ENCODE measurements around the gene HS1BP3. TPM values are rescaled to one million over a fixed set of nuclear protein-coding genes. Genes with fewer than 3 reads are reported as not detected.

Gene HS1BP3
- total and polyA plus RNA-seq, 2 of the 4 experiments (the other 2 are of a cell fraction) = 9.0 to 14.8 TPM

- ChIA-PET POLR2A (ENCODE audit: unreplicated experiment) (no interaction called here), CTCF (interaction anchor here (1.2 kb wide), 1 partner anchor 306 kb away, joined by 4 read pairs; no protein-coding TSS in a partner anchor)
- no peak overlapping the region for H2BK15ac ChIP-seq (ENCODE audit: low read depth, low read length)
- dilution Hi-C loops (cut with HindIII; ENCODE audit: low sequenced_read_pairs, unreplicated experiment) = no loop called here
- H3K56ac ChIP-seq (ENCODE audit: extremely low read depth, insufficient read depth, low read length) = no peak overlapping the region
- H3K27me3 ChIP-seq (ENCODE audit: control insufficient read depth, insufficient read depth, low read length) = peaks cover 53% of the 10 kb centered on the region
- H3K18ac ChIP-seq (ENCODE audit: low read depth, low read length) = no peak overlapping the region
- no peak overlapping the region for H3K23ac ChIP-seq (ENCODE audit: low read depth, low read length)
- DNase-seq (no peak), ATAC-seq (ENCODE audit: low read depth) (no peak)
- H4K8ac ChIP-seq (ENCODE audit: low read depth in 2 of 2, low read length in 2 of 2) = no peak overlapping the region
- no CpG with 5 or more reads among the region's 4 CpGs for WGBS, 2 experiments (ENCODE audit: extremely low coverage in 2 of 2, insufficient read length in 1 of 2)
- H3K4me3 ChIP-seq (ENCODE audit: insufficient read depth, low read depth, low read length) = no peak overlapping the region
- in situ Hi-C loops (cut with MboI; ENCODE audit: low sequenced_read_pairs) = loop anchor here (25.0 kb wide), 1 partner anchor 1105 kb away; no protein-coding TSS in a partner anchor
- H3K9ac ChIP-seq (ENCODE audit: low read depth, low read length) = no peak overlapping the region
- no peaks in the 10 kb centered on the region for H4K20me1 ChIP-seq (ENCODE audit: insufficient read depth, low read length)
- no TSS peak for BruUV-seq (replicated peaks)
- no peak overlapping the region for H3K4me2 ChIP-seq (ENCODE audit: low read depth, low read length)
- H3K79me1 ChIP-seq (ENCODE audit: low read depth in 1 of 2, low read length in 2 of 2) = no peaks in the 10 kb centered on the region
- TF ChIP-seq FOS (IDR thresholded peaks at IDR 0.05; ENCODE audit: low read depth, low read length) = no peak
- TF ChIP-seq CHD1 (IDR thresholded peaks at IDR 0.05; ENCODE audit: low read depth, low read length) = no peak
- TF ChIP-seq MAZ (IDR thresholded peaks at IDR 0.05; ENCODE audit: borderline replicate concordance, low read depth, low read length) = no peak
- no peak for TF ChIP-seq RCOR1 (IDR thresholded peaks at IDR 0.05; ENCODE audit: insufficient replicate concordance, low read length)
- TF ChIP-seq CEBPB (IDR thresholded peaks at IDR 0.05; ENCODE audit: low read depth, low read length) = no peak
- TF ChIP-seq RFX5 (IDR thresholded peaks at IDR 0.05; ENCODE audit: low read depth, low read length) = no peak
- TF ChIP-seq SMC3 (IDR thresholded peaks at IDR 0.05; ENCODE audit: low read depth, low read length) = no peak
- no peak for TF ChIP-seq MXI1 (IDR thresholded peaks at IDR 0.05; ENCODE audit: borderline replicate concordance, low read depth, low read length)
- no peak for TF ChIP-seq POLR2A (IDR thresholded peaks at IDR 0.05; ENCODE audit: low read depth, low read length)
- no peak for TF ChIP-seq CTCF (conservative IDR thresholded peaks at IDR 0.05; ENCODE audit: low read depth, low read length)
- no peak for TF ChIP-seq MAFK (IDR thresholded peaks at IDR 0.05; ENCODE audit: low read depth, low read length)
- TF ChIP-seq NFE2L2 (IDR thresholded peaks at IDR 0.05; ENCODE audit: low read depth, low read length) = no peak
- TF ChIP-seq RAD21 (IDR thresholded peaks at IDR 0.05; ENCODE audit: low read length) = no peak
- TF ChIP-seq ELK1 (IDR thresholded peaks at IDR 0.05; ENCODE audit: borderline replicate concordance, low read depth, low read length) = no peak
- TF ChIP-seq USF2 (IDR thresholded peaks at IDR 0.05; ENCODE audit: low read depth, low read length) = no peak
- TF ChIP-seq BHLHE40 (IDR thresholded peaks at IDR 0.05; ENCODE audit: low read depth, low read length) = no peak
- no peak overlapping the region for H2AK9ac ChIP-seq (replicated peaks; ENCODE audit: low read depth, low read length, poor library complexity)
- H3K36me3 ChIP-seq (ENCODE audit: control insufficient read depth, insufficient read depth, low read length) = no peaks in the 10 kb centered on the region
- H4K5ac ChIP-seq (ENCODE audit: low read depth, low read length) = no peak overlapping the region
- H2AK5ac ChIP-seq (ENCODE audit: low read depth, low read length) = no peak overlapping the region
- no peak overlapping the region for H3K4ac ChIP-seq (ENCODE audit: low read depth, low read length)
- no peak overlapping the region for H2BK5ac ChIP-seq (ENCODE audit: low read depth, low read length, poor library complexity, severe bottlenecking)
- H2BK120ac ChIP-seq (ENCODE audit: low read depth, low read length) = no peak overlapping the region
- H3K9me3 ChIP-seq (ENCODE audit: control insufficient read depth, insufficient read depth, low read length) = no peaks in the 10 kb centered on the region
- intact Hi-C loops (cut with micrococcal nuclease) = no loop called here
- H3K9me1 ChIP-seq (ENCODE audit: insufficient read depth, low read length) = no peaks in the 10 kb centered on the region
- H2AFZ ChIP-seq (replicated peaks; ENCODE audit: low read length, poor library complexity) = no peak overlapping the region
- H4K91ac ChIP-seq (ENCODE audit: insufficient read depth, low read depth, low read length) = no peak overlapping the region
- H3K14ac ChIP-seq (replicated peaks; ENCODE audit: low read depth, low read length) = no peak overlapping the region
- no peak overlapping the region for H2BK20ac ChIP-seq (ENCODE audit: low read depth, low read length)
- no peak overlapping the region for H3K27ac ChIP-seq (ENCODE audit: insufficient read depth, low read length)
- H3K4me1 ChIP-seq (ENCODE audit: control insufficient read depth, insufficient read depth, low read length) = peaks cover 2% of the 10 kb centered on the region; the same call in 1 of the 2 replicates
Measured at GRCh38 chr2:20657522-20658235, 6.8 kb upstream of the HS1BP3 start.
